ENCODE results near the gene PPP2R2D.

Gene PPP2R2D

DNA sequence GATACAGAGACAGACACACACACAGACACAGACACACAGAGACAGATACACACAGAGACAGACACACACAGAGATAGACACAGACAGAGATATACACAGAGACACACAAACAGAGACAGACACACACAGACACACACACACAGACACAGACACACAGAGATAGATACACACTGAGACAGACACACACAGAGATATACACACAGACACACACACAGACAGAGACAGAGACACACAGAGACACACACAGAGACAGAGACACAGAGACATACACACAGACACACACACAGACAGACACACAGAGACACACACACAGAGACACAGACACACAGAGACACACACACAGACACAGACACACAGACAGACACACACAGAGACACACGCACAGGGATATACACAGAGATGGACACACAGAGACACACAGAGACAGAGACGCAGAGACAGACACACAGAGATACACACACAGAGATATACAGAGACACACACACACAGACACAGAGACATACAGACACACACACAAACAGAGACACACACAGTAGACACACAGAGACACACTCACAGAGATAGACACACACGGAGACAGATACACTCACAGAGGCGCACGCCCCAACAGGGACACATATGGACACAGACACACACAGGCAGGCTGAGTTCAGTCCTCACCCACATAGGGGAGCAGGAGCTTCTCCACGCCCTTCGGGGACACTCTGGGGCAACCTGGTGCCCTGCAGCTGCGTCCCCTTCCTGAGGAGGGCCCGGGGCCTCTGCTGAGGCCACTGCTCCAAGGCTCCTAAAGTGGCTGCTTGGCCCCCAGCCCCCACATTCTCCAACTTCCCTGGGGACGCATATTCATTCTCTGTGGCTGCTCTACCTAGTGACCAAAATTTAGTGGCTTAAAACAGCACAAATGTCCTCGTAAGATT, 10.3 kb upstream of the PPP2R2D start:
- DNase-seq, result no peak

DNA sequence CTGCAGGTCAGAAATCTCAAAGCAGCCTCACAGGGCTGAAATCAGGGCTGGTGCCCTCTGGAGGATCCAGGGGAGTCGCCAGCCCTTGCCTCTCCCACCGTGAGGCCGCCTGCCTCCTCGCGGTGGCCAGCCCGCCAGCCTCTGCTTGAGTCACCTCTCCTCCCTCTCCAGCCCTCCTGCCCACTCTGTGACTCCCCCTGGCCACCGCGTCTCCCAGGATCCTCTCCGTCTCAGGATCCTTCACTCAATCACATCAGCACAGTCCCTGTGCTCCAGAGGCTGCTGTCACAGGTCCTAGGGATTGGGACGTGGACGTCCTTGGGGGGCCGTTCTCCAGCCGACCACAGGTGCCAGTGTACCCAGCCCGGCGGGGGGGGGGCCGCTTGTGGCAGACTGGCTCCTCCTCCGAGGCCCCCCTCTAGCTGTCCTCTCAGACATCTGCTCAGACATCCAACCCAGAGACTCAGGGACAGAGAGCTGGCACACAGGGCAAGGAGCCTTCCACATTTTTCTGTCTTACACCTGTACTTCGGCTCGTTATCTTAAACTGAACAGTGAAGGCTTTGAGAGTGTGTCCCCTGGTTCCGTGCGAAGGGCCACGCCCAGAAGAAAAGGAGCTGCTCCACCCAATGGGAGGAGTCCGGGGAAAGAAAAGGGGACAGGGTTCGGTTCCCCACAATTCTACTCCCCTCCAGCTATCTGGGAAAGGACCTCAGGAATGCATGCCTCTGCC, 9.4 kb upstream of the PPP2R2D start:
- no peak for DNase-seq

DNA sequence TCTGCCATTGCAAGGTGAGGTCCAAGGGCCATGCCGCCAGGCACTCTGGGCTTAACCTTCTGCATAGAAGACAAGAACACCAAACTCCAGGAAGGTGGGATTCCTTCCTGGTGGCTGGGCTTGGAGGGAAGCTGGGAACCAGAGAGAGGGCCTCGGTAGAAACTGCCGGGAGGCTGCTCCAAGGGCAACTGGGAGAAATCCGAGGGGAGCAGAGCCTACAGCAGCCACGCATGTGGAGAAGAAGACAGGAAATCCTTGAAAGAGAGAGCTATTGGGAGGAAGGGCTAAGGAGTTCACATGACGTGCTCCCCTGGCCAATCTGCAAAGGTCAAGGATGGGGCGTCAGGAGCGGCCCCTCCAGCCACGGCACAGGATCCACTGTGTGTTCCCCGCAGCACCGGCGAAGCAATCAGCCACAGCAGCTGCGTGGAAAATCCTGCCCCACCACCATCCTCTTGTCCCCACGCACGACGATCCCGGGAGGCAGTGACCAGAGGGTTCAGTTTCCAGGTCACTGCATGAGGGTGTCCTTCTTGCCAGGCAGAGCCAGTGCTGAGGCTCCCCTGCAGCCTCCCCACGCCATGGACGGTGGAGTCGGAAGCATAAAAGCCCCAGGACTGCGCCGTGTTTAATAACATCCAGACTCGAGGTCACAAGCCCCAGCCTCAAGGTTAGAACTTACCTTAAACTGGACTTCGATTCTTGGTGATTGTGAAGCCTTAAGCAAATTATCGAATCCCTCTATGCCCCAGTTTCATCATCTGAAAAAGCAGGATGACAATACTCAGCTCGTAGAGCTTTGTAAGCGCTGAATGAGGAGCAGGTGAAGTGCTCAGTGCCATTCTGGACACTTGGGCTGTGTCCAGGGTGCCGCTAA, 8.6 kb upstream of the PPP2R2D start:
- no peak for DNase-seq

DNA sequence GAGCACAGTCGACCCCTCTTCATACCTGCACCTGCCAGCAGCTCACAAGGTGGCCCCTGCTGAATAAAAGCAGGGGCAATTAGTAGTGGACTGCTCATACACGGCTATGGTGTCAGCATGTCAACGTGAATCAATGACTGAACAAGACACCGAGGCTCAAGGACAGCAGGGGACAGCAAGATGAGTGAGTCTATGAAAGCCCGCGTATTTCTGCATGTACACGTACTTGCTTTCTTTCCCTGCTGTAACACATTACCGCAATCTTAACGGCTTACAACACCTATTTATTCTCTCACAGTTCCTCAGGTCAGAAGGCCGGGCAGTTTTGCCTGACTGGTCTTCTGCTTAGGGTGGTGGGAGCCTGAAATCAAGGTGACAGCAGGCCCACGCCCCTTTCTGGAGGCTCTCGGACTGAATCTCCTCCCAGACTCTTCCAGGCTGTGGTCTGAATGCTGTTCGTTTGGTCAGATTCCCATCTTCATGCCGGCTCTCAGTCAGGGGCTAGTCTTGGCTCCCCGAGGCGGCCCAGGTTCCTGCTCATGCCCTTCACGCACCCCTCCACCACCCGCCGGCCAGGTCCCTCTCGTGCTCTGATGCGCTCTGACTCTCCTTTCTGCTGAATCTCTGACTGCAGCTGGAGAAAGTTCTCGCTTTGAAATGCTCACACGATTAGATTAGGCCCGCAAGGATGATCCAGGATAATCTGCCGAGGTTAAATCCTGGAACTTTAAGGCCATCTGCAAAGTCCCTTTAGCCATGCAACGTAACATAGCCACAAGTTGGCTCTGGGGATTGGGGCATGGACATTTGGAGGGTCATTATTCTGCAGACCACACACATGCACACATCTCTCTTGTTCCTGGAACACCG, 7.8 kb upstream of the PPP2R2D start:
- DNase-seq, result no peak

DNA sequence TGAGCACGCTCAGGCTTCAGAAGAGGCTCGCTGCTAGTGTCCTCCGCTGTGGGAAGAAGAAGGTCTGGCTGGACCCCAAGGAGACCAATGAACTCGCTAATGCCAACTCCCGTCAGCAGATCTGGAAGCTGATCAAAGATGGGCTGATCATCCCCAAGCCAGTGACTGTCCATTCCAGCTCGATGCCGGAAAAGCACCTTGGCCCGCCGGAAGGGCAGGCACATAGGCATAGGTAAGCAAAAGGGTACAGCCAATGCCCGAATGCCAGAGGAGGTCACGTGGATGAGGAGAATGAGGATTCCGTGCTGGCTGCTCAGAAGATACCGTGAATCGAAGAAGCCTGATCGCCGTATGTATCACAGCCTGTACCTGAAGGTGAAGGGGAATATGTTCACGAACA, 5.7 kb upstream of the PPP2R2D start:
- DNase-seq, result no peak

DNA sequence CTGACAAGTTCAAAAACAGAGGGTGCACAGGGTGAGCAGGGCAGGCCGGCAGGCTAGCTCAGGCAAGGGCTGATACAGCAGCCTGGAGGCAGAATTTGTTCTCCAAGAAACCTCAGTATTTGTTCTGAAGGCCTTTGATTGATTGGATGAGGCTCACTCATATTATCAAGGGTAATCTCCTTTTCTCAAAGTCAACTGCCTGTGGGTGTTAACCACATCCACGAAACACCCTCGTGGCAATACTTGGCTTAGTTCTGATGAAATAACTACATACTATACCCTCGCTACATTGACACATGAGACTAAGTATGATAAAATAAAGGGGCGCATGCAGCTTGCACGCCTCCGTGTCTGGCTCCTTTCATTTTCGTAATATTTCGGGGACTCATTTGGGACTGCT, 4.4 kb upstream of the PPP2R2D start:
- no peak for DNase-seq

DNA sequence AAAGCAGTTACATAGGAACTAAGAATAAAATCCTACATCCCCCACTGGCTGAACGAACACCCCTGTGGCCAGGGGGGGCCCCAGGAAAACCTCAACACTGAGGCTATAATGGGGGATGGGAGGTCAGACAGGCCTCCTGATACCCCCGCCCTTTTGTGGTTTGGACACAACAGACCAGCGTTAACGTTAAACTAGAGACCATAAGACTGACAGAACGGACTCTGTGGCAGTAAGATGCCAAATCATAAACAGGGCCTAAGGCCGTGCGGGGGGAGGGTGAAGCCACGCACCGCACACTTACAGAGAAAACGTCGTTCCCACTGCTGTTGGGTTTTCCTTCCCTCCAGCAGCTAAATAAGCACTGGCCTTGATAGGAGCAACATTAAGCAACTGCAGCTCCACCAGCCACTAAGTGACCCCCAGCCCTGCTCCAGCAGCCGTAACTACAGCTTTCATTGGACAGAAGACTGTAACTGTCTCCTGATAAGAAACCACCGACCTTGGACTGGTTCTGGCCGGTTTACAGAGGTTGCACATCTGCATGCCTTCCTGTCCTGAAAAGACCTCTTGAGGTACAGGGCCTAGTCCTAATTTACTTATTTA, 3.4 kb upstream of the PPP2R2D start:
- DNase-seq, result no peak

DNA sequence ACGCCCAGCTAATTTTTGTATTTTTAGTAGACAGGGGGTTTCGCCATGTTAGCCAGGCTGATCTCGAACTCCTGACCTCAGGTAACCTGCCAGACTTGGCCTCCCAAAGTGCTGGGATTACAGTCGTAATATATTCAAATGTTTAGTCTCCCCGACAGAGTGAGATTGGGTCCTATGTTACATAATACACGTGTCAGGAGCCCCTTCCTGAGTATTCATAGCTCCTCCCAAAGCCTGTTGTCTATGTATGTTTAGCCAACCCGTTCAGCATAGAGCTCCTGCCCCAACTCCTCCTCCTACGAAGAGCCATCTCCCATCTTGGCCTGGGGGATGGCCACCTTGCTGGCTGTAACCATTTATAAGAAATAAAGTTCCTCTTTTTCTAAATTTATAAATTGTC, 2.7 kb upstream of the PPP2R2D start:
- no peak for DNase-seq

DNA sequence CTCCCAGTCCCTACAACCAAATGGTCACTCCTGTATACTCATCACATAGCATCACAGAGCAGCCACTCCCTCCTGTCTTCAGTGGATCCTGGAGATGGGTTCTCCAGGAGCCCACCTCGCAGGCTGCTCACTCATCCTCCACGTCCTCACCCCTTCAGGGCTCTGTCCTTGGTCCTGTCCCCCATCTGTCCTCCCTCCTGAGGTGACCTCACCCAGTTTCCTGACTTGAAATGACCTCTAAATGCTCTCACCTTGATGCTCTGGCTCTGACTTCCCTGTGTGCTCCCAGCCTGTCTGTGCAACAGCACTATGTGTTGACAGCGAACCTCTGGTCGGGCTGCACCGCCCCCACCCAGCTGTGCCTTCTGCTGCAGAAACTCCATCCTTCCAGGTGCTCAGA, 2.1 kb upstream of the PPP2R2D start:
- DNase-seq, result no peak

DNA sequence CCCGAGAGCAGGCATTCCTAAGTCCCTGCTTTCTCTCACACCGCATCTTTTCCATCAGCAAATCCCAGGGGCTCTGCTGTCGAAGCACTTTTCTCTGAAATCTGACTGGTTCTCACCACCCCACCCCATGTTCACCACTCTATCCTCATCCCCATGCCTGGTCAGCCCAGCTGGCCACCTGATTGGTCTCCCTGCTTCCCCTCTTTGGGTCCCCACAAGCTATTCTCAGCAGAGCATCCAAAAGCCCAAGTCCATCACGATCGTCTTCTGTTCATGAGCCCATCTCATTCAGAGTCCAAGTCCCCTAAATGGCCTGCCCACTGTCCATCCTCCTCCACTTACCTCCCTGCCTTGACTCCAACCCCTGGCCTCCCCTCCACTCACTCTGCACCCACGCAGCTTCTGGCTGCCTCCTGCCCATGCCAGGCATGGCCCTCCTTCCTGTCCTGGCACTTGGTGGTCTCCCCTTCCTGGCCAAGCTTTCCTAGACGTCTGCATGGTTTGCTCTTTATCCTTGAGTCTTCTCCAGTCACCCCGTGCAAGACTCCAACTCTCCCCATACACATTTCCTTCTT, 1.6 kb upstream of the PPP2R2D start:
- no peak for DNase-seq

DNA sequence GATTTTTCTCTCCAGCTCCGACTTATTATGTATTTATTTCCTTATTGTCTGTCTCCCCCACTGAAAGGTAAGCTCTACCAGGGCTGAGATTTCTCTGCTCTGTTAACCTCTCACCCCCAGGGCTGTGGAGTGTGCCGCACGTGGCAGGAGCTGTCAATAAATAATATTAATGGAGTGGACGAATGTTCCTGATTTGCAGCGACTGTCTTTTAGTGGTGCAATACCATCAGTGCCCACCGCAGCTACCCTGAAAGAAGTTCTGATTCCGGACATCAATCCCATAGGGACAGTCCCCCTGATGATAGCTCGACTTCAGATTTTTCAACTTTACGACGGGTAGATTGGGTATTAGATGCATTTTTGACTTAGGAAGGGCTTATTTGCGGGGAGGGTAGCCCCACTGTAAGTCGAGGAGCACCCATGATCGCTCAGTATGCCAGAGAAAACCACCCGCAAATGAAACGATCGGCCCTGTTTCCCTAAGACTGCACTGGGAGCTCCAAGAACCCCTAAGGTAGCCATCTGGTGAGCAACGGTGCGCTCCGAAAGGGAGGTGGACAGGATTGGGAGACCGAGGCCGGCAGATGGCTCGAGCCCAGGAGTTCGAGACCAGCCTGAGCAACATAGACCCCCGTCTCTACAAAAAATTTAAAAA, 986 bp upstream of the PPP2R2D start:
- no peak for DNase-seq

DNA sequence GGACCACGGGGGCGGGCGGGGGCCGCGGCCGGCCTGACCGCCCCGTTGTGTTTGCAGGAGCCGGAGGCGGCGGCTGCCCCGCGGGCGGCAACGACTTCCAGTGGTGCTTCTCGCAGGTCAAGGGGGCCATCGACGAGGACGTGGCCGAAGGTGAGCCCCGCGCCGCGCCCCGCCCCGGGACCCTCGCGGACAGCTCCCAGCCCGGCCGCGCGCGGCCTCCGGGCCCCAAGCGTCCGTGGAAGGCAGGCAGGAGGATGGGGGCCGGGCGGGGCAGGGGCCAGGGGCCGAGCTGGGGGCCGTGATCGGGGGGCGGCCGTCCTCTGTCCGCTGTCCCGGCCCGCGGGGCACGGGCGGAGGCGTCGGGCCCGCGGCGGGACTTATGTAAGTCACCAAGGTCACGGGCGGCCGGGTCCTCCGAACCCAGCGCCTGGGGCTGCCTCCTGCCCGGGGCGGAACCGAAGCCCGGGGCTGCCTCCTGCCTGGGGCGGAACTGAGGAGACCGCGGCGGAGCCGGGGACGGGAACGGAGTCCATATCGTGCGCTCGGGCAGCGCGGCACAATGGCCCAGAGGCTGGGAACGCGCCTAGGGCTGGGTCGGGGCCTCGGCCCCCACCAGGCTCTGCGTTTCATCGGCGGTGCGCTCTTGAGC, 497 bp downstream of the PPP2R2D start:
- peak; percentile 38 for DNase-seq

DNA sequence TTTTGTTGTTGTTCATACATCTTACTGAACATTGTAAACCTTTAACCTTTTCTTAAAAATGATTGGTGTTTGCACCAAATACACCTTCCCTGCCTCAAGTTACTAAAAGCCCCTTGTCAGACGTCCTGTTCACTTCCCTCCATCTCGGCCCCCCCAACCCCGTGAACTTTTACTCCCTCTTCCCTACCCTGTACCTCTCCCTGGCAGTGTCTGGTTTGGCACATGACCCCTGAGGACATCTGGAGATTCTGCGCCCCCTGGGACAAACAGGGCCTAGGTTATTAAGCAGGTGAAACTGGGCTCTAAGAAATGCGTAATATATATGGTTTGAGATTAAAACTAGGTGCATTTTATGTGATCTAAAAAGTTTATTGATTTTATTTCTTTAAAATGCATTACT, 1.4 kb downstream of the PPP2R2D start:
- DNase-seq, result no peak

DNA sequence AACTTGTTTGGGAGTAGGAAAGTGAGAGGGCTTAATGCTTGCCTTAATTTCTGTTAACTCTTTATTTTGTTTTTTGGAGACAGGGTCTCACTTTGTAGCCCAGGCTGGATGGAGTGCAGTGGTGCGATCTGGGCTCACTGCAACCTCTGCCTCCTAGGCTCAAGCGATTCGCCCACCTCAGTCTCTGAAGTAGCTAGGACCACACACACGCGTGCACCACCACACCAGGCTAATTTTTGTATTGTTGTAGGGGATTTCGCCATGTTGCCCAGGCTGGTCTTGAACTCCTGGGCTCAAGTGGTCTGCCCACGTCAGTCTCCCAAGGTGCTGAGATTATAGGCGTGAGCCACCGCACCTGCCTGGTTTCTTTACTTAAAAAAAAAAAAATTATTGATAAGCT, 1.9 kb downstream of the PPP2R2D start:
- no peak for DNase-seq

DNA sequence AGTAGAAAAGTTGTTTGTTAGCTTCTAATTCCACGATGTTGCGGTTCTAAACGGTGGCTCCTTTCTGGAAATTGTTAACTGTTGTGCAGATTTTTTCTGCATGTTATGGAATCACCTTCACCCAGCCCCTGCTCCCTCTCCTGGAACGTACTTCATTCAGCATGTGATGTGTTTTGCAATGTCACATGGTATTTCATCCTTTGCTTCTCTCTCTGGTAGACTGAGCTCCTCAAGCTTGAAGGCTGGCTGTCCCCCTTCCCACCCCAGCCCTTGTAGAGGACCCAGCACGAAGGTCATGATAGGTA, 4.4 kb downstream of the PPP2R2D start:
- DNase-seq, result no peak

DNA sequence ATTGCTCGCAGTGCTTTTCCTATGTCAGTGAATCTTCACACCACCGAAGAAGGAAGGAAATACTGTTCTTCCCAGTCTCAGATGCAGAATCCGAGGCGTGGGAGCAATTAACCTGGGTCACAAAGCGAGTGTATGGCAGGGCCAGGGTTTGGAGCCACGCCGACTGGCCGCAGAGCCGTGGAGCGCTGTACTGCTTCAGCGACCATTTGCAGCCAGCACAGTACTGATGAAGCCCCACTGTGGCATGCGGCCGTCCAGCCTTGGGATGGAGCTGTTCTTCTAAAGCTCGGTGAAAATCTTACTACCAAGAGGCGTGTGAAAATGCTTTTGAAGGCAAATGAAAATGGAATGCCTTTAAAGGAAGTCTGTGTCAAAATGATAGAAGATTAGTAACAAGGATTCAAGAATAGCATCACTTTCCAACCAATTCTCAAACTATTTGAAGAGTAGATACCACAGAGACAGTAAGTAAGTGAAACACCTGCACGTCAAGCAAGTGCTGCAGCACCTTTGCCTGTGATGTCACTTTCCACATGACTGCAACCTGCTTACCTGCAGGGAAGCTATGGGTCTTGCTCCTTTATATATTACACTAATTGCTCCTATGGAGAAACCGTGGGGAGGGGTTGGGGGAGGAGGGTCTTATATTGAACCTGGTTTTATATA, 4.9 kb downstream of the PPP2R2D start:
- no peak for DNase-seq

DNA sequence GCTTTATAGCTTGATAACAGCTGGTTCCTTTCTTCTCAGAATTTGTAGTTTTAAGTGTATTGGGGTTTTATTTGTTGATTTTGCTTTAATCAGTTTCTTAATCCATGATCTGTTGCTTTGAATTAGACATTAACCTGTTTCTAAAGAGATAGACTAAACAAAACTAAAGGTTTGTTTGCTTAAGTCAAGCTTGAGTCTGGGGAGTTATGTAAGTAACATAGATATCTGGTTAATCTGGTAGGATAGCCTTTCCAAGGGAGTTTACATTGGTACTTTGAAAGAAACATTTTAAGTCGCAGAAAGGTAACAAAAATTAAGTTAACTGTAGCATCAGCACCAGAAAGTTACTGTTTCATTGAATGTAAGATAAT, 5.4 kb downstream of the PPP2R2D start:
- DNase-seq, result no peak

DNA sequence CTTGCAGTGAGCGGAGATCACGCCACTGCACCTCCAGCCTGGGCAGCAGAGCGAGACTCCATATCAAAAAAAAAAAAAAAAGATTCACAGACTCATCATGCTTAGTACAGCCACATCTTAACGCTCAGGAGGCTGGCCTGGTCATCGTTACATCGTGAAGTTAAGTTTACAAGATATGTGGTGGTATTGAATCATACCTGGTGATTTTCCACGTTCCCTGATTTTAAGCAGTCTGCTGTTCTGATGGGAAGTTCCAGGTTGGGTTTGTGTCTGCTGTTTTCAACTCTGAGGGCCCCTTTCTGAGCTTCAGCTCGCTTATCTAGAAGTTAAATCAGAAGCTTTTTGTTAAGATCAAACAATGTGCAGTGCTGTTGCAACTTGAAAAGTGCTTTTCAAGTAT, 6.9 kb downstream of the PPP2R2D start:
- no peak for DNase-seq

DNA sequence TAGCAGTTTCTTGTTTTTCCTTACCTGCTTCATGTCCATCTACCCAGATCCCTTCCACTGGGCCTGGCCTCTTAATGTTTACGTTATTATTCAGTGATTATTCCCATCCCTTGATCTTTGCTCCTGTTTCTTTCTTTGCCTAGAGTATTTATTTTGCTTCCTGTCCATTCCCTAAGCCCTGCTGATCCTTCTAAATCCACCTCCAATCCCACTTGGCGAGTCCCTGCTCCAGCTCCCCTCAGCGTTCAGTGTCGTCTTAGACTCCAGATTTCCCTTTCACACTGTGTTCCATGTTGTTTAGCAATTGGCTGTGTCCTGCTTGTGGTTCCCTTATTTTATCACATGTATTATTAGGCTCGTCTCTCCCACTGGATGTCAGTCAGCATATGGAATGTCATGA, 7.3 kb downstream of the PPP2R2D start:
- no peak for DNase-seq

Data from activated CD4-positive, alpha-beta T cell treated with anti-CD3 and anti-CD28 coated beads, Interleukin-2, amount 50 U/mL, for 1 hour (primary cell).